HG03066 (cell line): ENCODE data around the gene SLC28A3.
"Not testable (repeated sequence)": the region's sequence is repeated elsewhere in the genome, so short reads cannot be mapped to it uniquely, and the experiment has no call there.

Experiments used
- ATAC-seq: cut with Tn5 transposase; IDR thresholded peaks from one replicate; pipeline ENCODE4 v1.9.1; 2021; ENCODE audit warnings: low read depth; ENCODE audit not compliant: unreplicated experiment

Gene SLC28A3

GRCh38 chr9:84340535-84340934, at the start of gene SLC28A3:
Gene SLC28A3, minus strand, starts transcription at chr9:84340758. Its CDS starts 125 bp downstream, at chr9:84340633.
- ATAC-seq = no peak

GRCh38 chr9:84390254-84390653, 49.7 kb upstream of the SLC28A3 start:
- ATAC-seq = not testable (repeated sequence)

- ATAC-seq = no peak
Observed at GRCh38 chr9:84387821-84388220, 47.3 kb upstream of the SLC28A3 start.

GRCh38 chr9:84386753-84387152, 46.2 kb upstream of the SLC28A3 start:
- no peak for ATAC-seq

GRCh38 chr9:84385386-84386040, 45.0 kb upstream of the SLC28A3 start:
- no peak for ATAC-seq

GRCh38 chr9:84384617-84385016, 44.1 kb upstream of the SLC28A3 start:
- ATAC-seq = no peak

- ATAC-seq = no peak
Observed at GRCh38 chr9:84383178-84383577, 42.6 kb upstream of the SLC28A3 start.

- no peak for ATAC-seq
Observed at GRCh38 chr9:84382720-84383119, 42.2 kb upstream of the SLC28A3 start.

GRCh38 chr9:84381508-84381907, 41.0 kb upstream of the SLC28A3 start:
- ATAC-seq = no peak

GRCh38 chr9:84379740-84380139, 39.2 kb upstream of the SLC28A3 start:
- no peak for ATAC-seq

GRCh38 chr9:84375954-84376353, 35.4 kb upstream of the SLC28A3 start:
- no peak for ATAC-seq

- no peak for ATAC-seq
Observed at GRCh38 chr9:84374516-84374915, 34.0 kb upstream of the SLC28A3 start.

GRCh38 chr9:84374013-84374412, 33.5 kb upstream of the SLC28A3 start:
- no peak for ATAC-seq

GRCh38 chr9:84371737-84372136, 31.2 kb upstream of the SLC28A3 start:
- no peak for ATAC-seq

- no peak for ATAC-seq
Observed at GRCh38 chr9:84368601-84369000, 28.0 kb upstream of the SLC28A3 start.

GRCh38 chr9:84367726-84368125, 27.2 kb upstream of the SLC28A3 start:
- not testable (repeated sequence) for ATAC-seq

GRCh38 chr9:84366683-84367082, 26.1 kb upstream of the SLC28A3 start:
- ATAC-seq = no peak

GRCh38 chr9:84364894-84365490, 24.4 kb upstream of the SLC28A3 start:
- ATAC-seq = not testable (repeated sequence)

- ATAC-seq = no peak
Observed at GRCh38 chr9:84361645-84362044, 21.1 kb upstream of the SLC28A3 start.

- ATAC-seq = no peak
Observed at GRCh38 chr9:84357275-84357674, 16.7 kb upstream of the SLC28A3 start.

GRCh38 chr9:84354035-84354434, 13.5 kb upstream of the SLC28A3 start:
- ATAC-seq = no peak

GRCh38 chr9:84349671-84350070, 9.1 kb upstream of the SLC28A3 start:
- ATAC-seq = no peak
